ENCODE measurements around the gene AGPS.

DNA sequence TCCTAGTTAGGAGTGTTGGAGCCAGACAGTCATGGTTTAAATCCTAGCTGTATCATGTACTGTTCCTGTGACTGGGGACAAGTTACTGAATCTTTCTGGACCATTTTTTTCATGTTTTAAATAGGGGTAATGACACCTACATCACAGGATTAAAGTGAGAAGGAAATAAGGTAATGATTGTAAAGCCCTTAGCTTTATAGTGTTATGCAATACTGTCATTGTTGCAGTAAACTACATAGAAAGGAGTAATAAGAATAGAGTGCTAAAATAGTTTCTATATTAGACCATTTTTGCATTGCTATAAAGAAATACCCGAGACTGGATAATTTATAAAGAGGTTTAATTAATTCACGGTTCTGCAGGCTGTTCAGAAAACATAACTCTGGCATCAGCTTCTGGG lies 14.5 kb downstream of the AGPS start:
- no peak for TF ChIP-seq POLR2AphosphoS5 (IDR thresholded peaks at IDR 0.05; ENCODE audit: borderline replicate concordance, low read depth, low read length)
- no peak for TF ChIP-seq EZH2 (IDR thresholded peaks at IDR 0.05)
- TF ChIP-seq FOXP2 (optimal IDR thresholded peaks at IDR 0.05; ENCODE audit: control extremely low read depth, extremely low read length, insufficient read depth), result no peak
